Stimulated activated naive B cell treated with anti-CD40 and anti-IgM and Interleukin-4, amounts not matched to agents 10 μg/mL and 1 μg/mL and 100 μg/mL, for 72 hours (primary cell): ENCODE measurements around the gene ZNF282.
A peak's percentile ranks its signal among the peaks of the same experiment; 100 is the strongest.
"Not testable (repeated sequence)": the region's sequence is repeated elsewhere in the genome, so short reads cannot be mapped to it uniquely, and the experiment has no call there.

Source experiments
- ATAC-seq, 2 donors: fragments of 150-1000 bp; cut with Tn5 transposase; replicated peaks; 2 replicates each; pipeline ENCODE4 v1.10.0; 2021; ENCODE audit warnings: moderate library complexity in 1 of 2
- DNase-seq: peaks from one replicate; pipeline ENCODE4 v3.0.0; 2021
- H3K27ac Mint-ChIP-seq: one replicate; pipeline ENCODE4 v1.8.0; 2022; ENCODE audit warnings: mild to moderate bottlenecking, mixed read lengths
- H3K27me3 Mint-ChIP-seq, 2 donors: one replicate each; pipeline ENCODE4 v1.8.0; 2022; ENCODE audit warnings: mixed read lengths in 2 of 2
- H3K36me3 Mint-ChIP-seq, 2 donors: one replicate each; pipeline ENCODE4 v1.8.0; 2022; ENCODE audit warnings: mixed read lengths in 2 of 2, mild to moderate bottlenecking in 1 of 2
- H3K4me1 Mint-ChIP-seq, 2 donors: one replicate each; pipeline ENCODE4 v1.8.0; 2022; ENCODE audit warnings: mixed read lengths in 2 of 2, mild to moderate bottlenecking in 1 of 2
- H3K4me3 Mint-ChIP-seq, 2 donors: one replicate each; pipeline ENCODE4 v1.8.0; 2022; ENCODE audit warnings: mild to moderate bottlenecking in 2 of 2, mixed read lengths in 2 of 2, moderate library complexity in 1 of 2
- H3K9me3 Mint-ChIP-seq, 2 donors: one replicate each; pipeline ENCODE4 v1.8.0; 2022; ENCODE audit warnings: mixed read lengths in 2 of 2, mild to moderate bottlenecking in 1 of 2

Gene ZNF282

DNA sequence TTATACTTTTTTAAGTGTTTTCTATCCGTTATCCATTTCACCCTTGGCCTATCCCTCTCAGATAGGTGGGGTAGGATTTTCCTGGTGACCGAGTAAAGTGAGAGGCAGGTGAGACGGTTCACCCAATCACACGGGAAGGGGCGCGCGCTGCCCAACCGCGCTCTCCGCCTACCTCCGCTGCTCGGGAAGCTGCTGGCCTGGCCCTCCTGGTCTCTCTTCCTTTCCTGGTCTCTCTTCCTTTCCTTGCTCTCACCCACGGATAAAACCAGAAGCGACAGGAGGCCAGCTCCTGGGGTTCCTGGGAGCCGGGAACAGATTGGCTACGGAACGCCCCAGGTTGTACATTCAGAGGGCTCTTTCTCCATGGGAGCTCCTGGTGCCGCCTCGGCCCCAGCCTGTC, 29.8 kb downstream of the ZNF282 start:
- Mint-ChIP-seq H3K4me1 (peaks cover 0 to 9% of the 10 kb centered on the region in 2 donors), H3K27me3 (no peaks in the 10 kb centered on the region), H3K36me3 (peaks cover 30 to 45% of the 10 kb centered on the region in 2 donors), H3K4me3 (no peak overlapping the region), H3K9me3 (no peaks in the 10 kb centered on the region), H3K27ac (no peak overlapping the region)
- ATAC-seq: no peak
- no peak for DNase-seq

- Mint-ChIP-seq H3K4me1 (peaks cover 0 to 9% of the 10 kb centered on the region in 2 donors), H3K36me3 (peaks cover 30 to 45% of the 10 kb centered on the region in 2 donors), H3K9me3 (no peaks in the 10 kb centered on the region), H3K27me3 (no peaks in the 10 kb centered on the region), H3K27ac (no peak overlapping the region), H3K4me3 (no peak overlapping the region)
- ATAC-seq (no peak), DNase-seq (no peak)
Observed at GRCh38 chr7:149225656-149226055, 30.3 kb downstream of the ZNF282 start.

- H3K36me3 Mint-ChIP-seq: peaks cover 25 to 39% of the 10 kb centered on the region in 2 donors
- not testable (repeated sequence) for H3K9me3 Mint-ChIP-seq, H3K4me1 Mint-ChIP-seq, H3K27me3 Mint-ChIP-seq, H3K4me3 Mint-ChIP-seq, DNase-seq, ATAC-seq, H3K27ac Mint-ChIP-seq
Observed at GRCh38 chr7:149226366-149226765, 31.0 kb downstream of the ZNF282 start.

DNA sequence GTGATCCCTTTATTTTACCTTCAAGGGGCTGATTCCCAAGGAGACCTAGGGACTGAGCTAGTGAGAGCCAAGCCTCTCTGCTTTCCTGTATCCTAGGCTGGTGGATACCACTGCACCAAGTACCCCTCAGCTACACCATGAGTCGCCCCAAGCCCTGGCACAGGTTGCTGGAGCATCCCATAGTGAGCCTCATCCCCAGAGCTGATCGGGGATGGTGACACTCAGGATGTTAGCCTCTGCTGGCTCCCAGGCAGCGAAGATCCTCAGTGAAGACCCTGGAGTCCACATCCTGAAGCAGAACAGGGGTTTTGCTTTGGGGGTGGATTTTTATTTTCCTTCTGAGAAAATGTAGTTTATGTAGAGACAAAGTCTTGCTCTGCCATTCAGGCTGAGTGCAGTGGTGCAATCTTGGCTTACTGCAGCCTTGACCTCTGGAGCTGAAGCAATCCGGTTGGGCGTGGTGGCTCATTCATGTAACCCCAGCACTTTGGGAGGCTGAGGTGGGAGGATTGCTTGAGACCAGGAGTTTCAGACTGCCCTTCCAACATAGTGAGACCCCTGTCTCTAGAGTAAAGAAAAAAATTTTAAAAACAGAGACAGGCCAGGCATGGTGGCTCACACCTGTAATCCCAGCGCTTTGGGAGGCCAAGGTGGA, 31.6 kb downstream of the ZNF282 start:
- ATAC-seq (no peak), DNase-seq (no peak)
- no peaks in the 10 kb centered on the region for H3K27me3 Mint-ChIP-seq
- H3K36me3 Mint-ChIP-seq: peaks cover 20 to 34% of the 10 kb centered on the region in 2 donors
- H3K4me3 Mint-ChIP-seq: no peak overlapping the region
- H3K27ac Mint-ChIP-seq: no peak overlapping the region
- H3K9me3 Mint-ChIP-seq: no peaks in the 10 kb centered on the region
- peaks cover 0 to 9% of the 10 kb centered on the region in 2 donors for H3K4me1 Mint-ChIP-seq

DNA sequence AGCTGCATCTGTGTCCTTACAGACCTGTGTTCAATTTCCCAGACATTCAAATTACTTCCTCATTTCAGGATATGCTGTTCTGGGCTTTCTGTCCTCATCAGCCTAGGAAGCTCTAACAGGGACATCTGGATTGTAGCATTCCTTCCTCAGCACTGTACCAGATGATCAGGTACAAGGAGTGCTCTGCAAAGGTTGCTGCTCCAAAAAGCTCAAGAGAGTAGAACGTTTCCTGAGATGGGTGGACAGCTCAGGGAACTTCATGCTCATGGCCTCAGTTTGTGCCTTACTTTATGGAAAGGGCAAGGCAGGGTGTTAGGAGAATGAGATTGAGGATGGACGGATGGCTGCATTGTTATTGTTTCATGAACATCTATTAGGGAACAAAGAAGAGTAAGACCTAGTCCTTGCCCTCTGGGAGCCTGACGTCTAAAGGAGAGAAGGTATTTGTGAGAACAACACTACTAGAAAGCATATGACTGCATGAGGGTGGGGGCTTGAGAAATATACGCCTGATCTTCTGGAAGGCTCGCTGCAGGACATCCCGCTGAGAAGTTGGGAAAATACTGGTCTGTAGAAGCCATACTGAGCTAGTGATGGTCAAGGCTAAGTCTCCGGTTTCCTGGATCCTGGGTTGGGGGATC, 33.6 kb downstream of the ZNF282 start:
- DNase-seq: no peak
- H3K9me3 Mint-ChIP-seq: no peaks in the 10 kb centered on the region
- peaks cover 0 to 9% of the 10 kb centered on the region in 2 donors for H3K4me1 Mint-ChIP-seq
- peaks cover 18 to 27% of the 10 kb centered on the region in 2 donors for H3K36me3 Mint-ChIP-seq
- H3K4me3 Mint-ChIP-seq: no peak overlapping the region
- H3K27me3 Mint-ChIP-seq: peaks cover 12 to 13% of the 10 kb centered on the region in 2 donors
- peak in 1 of 2 donors; percentile 18 for ATAC-seq
- no peak overlapping the region for H3K27ac Mint-ChIP-seq

GRCh38 chr7:149229526-149229925, 34.2 kb downstream of the ZNF282 start:
- Mint-ChIP-seq H3K4me1 (peaks cover 0 to 9% of the 10 kb centered on the region in 2 donors), H3K9me3 (no peaks in the 10 kb centered on the region), H3K4me3 (no peak overlapping the region), H3K36me3 (peaks cover 15 to 23% of the 10 kb centered on the region in 2 donors), H3K27ac (peak overlapping the region; percentile 66), H3K27me3 (peaks cover 15 to 16% of the 10 kb centered on the region in 2 donors)
- no peak for DNase-seq
- ATAC-seq: peak; percentile 28 to 31

GRCh38 chr7:149232362-149232761, 37.0 kb downstream of the ZNF282 start:
- H3K36me3 Mint-ChIP-seq: no peaks in the 10 kb centered on the region
- no peaks in the 10 kb centered on the region for H3K9me3 Mint-ChIP-seq
- H3K27ac Mint-ChIP-seq: no peak overlapping the region
- H3K4me3 Mint-ChIP-seq: no peak overlapping the region
- no peak for ATAC-seq
- H3K4me1 Mint-ChIP-seq: peaks cover 0 to 9% of the 10 kb centered on the region in 2 donors
- DNase-seq: no peak
- peaks cover 15 to 16% of the 10 kb centered on the region in 2 donors for H3K27me3 Mint-ChIP-seq

- H3K9me3 Mint-ChIP-seq, H3K27ac Mint-ChIP-seq, DNase-seq, ATAC-seq, H3K4me3 Mint-ChIP-seq, H3K36me3 Mint-ChIP-seq: not testable (repeated sequence)
- H3K27me3 Mint-ChIP-seq: peaks cover 15 to 16% of the 10 kb centered on the region in 2 donors
- peaks cover 4 to 18% of the 10 kb centered on the region in 2 donors for H3K4me1 Mint-ChIP-seq
Observed at GRCh38 chr7:149233655-149234204, 38.4 kb downstream of the ZNF282 start.

- ATAC-seq (no peak), DNase-seq (no peak)
- H3K27ac Mint-ChIP-seq: no peak overlapping the region
- peaks cover 4 to 5% of the 10 kb centered on the region in 2 donors for H3K9me3 Mint-ChIP-seq
- H3K27me3 Mint-ChIP-seq: peaks cover 11 to 12% of the 10 kb centered on the region in 2 donors
- peaks cover 16 to 39% of the 10 kb centered on the region in 2 donors for H3K4me1 Mint-ChIP-seq
- H3K36me3 Mint-ChIP-seq: peaks cover 2 to 5% of the 10 kb centered on the region in 2 donors
- H3K4me3 Mint-ChIP-seq: no peak overlapping the region
Observed at GRCh38 chr7:149237502-149237901, 42.2 kb downstream of the ZNF282 start.

DNA sequence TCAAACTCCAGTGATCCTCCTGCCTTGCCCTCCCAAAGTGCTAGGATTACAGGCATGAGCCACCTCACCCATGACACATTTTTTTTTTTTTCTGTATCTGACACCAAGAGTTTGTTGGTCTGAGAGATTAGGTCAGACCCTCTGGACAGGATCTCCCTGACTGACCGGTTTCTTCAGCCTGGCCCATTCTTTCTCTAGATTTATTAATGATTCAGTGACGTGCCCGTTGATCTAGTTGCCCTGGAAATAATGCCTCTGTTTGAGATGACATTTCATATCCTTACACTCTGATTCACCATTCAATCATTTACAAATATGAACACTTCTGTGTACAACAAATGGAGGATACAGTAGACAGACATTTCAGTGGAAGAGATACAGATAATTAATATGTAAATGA, 42.7 kb downstream of the ZNF282 start:
- ATAC-seq (no peak), DNase-seq (no peak)
- Mint-ChIP-seq H3K4me3 (peak overlapping the region; percentile 36 to 55), H3K4me1 (peaks cover 16 to 44% of the 10 kb centered on the region in 2 donors), H3K27me3 (peaks cover 6 to 7% of the 10 kb centered on the region in 2 donors), H3K36me3 (peaks cover 6 to 11% of the 10 kb centered on the region in 2 donors), H3K27ac (peak overlapping the region; percentile 94), H3K9me3 (peaks cover 4 to 5% of the 10 kb centered on the region in 2 donors)

- H3K36me3 Mint-ChIP-seq: peaks cover 6 to 14% of the 10 kb centered on the region in 2 donors
- H3K9me3 Mint-ChIP-seq: peaks cover 4 to 5% of the 10 kb centered on the region in 2 donors
- H3K27ac Mint-ChIP-seq: peak within 1 kb of the TSS; percentile 94
- H3K4me3 Mint-ChIP-seq: peak within 1 kb of the TSS; percentile 88 to 96
- ATAC-seq (peak; percentile 99 to 100), DNase-seq (peak; percentile 89)
- H3K27me3 Mint-ChIP-seq: no peaks in the 10 kb centered on the region
- H3K4me1 Mint-ChIP-seq: peaks cover 17 to 48% of the 10 kb centered on the region in 2 donors
Observed at GRCh38 chr7:149239345-149240143, 44.2 kb downstream of the ZNF282 start, which contains the start of gene ZNF212. Gene ZNF212, plus strand, starts transcription at chr7:149239651. Its CDS starts 128 bp downstream, at chr7:149239779.

DNA sequence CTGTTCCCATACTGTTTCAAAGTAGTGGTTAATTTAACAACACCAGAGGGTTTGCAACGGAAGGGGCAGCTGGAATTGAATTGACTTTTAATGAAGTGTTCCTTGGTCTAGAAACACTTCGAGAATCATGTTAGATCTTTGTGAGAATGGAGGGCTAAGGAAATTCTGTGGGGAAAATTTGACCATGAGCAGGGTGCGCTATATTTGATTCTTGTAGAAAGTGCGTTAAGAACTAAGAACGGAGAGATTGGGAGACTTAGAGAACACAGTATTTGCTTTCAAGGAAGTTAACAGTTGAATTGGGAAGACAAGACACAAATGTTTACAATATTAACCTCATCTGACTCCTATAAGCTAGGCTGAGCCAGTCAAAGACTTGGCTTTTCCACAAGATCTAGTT, 45.3 kb downstream of the ZNF282 start:
- H3K4me1 Mint-ChIP-seq: peaks cover 24 to 59% of the 10 kb centered on the region in 2 donors
- H3K27ac Mint-ChIP-seq: peak overlapping the region; percentile 68
- ATAC-seq: no peak
- peaks cover 12 to 19% of the 10 kb centered on the region in 2 donors for H3K36me3 Mint-ChIP-seq
- DNase-seq: no peak
- H3K27me3 Mint-ChIP-seq: no peaks in the 10 kb centered on the region
- peak overlapping the region; percentile 88 to 96 for H3K4me3 Mint-ChIP-seq
- H3K9me3 Mint-ChIP-seq: peaks cover 4 to 5% of the 10 kb centered on the region in 2 donors

DNA sequence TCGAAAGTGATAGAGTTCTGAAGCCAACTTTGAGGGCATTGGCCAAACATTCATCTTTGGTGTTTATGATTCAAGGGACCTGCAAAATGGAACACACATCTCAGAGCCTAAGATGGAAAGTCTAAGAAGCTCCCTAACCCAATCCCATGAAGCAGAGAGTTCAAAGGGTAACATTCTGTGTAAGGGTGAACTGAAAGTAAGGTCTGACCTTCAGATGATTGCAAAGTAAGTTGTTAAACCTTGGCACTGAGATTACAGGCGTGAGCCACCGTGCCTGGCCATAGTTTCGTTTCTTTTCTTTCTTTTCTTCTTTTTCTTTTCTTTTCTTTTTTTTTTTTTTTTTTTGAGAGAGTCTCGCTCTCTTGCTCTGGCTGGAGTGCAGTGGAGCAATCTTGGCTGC, 46.4 kb downstream of the ZNF282 start:
- DNase-seq (no peak), ATAC-seq (no peak)
- peaks cover 29 to 69% of the 10 kb centered on the region in 2 donors for H3K4me1 Mint-ChIP-seq
- peaks cover 17 to 24% of the 10 kb centered on the region in 2 donors for H3K36me3 Mint-ChIP-seq
- peak overlapping the region in 1 of 2 donors; percentile 96 for H3K4me3 Mint-ChIP-seq
- no peaks in the 10 kb centered on the region for H3K27me3 Mint-ChIP-seq
- peaks cover 4 to 5% of the 10 kb centered on the region in 2 donors for H3K9me3 Mint-ChIP-seq
- H3K27ac Mint-ChIP-seq: no peak overlapping the region

GRCh38 chr7:149245244-149245643, 49.9 kb downstream of the ZNF282 start:
- no peaks in the 10 kb centered on the region for H3K27me3 Mint-ChIP-seq
- ATAC-seq (peak; percentile 79 to 80), DNase-seq (peak; percentile 36)
- H3K9me3 Mint-ChIP-seq: peaks cover 3% of the 10 kb centered on the region in 2 donors
- H3K36me3 Mint-ChIP-seq: peaks cover 21 to 35% of the 10 kb centered on the region in 2 donors
- H3K27ac Mint-ChIP-seq: peak overlapping the region; percentile 91
- H3K4me3 Mint-ChIP-seq: peak overlapping the region in 1 of 2 donors; percentile 39
- H3K4me1 Mint-ChIP-seq: peaks cover 43 to 80% of the 10 kb centered on the region in 2 donors
